ENCODE data around the gene ARFGEF3.

The ARFGEF3 gene

DNA sequence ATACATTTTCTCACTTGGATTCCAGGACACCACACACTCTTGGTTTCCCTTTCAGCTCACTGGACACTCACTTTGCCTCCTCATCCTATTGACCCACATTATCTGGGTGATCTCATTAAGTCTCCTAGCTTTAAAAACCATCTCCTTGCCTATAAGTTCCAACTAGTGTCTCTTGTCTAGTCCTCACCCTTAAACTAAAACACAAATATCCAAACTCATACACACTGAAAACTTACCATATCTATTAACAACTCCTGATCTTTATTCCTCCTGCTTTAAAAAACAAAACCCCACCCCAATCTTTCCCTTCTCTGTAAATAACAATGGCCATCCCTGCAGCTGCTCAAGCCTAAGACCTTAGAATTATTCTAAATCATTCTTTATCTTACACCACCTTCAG lies 212.5 kb downstream of the ARFGEF3 start:
- DNase-seq, result no peak

GRCh38 chr6:138374815-138375214 lies 213.1 kb downstream of the ARFGEF3 start:
- DNase-seq, result no peak

- DNase-seq, result no peak
Measured at GRCh38 chr6:138377042-138377441, 215.3 kb downstream of the ARFGEF3 start.

DNA sequence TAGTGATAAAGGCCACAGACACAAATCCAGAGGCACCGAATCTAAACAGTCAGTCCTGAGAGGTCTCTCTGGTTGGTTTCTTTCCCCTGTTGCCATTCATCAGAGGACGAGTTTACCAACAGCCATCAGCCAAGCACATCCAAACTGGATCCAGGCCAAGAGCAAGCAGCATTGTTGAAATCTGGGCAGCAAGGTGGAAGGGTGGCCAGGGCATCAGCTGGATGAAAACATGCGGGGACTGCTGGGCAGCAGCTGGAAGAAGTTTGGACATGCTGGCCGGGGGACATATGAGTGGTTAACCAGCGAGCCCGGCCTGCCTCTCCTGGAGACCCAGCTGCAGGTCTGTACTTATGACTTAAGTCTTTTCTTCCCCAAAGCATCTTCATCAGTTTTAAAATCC lies 216.1 kb downstream of the ARFGEF3 start, which contains the start of gene SMIM28:
TSS of gene SMIM28 (plus strand) at position 62 of the 400 bp plus-strand sequence. CDS start at position 230, 168 bp downstream.
- DNase-seq, result no peak

DNA sequence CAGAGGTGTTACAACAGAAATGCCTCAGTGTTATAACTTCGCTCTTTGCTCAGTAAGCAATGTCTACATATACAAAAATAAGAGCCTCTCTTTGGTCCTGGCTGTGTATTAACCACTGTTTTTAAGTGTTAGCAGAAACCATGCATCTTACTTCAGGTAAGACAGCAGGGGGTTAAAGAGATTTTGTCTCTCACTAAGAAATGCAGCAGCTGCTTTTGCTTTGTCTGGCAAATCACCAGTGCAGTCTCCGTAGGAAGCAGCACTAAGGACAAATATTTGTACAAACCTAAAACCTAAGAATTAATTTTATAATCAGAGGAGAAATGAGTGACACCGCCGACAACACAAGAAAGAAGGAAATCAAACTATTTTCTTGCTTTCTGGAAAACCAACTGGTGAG lies 216.7 kb downstream of the ARFGEF3 start:
- DNase-seq, result no peak

DNA sequence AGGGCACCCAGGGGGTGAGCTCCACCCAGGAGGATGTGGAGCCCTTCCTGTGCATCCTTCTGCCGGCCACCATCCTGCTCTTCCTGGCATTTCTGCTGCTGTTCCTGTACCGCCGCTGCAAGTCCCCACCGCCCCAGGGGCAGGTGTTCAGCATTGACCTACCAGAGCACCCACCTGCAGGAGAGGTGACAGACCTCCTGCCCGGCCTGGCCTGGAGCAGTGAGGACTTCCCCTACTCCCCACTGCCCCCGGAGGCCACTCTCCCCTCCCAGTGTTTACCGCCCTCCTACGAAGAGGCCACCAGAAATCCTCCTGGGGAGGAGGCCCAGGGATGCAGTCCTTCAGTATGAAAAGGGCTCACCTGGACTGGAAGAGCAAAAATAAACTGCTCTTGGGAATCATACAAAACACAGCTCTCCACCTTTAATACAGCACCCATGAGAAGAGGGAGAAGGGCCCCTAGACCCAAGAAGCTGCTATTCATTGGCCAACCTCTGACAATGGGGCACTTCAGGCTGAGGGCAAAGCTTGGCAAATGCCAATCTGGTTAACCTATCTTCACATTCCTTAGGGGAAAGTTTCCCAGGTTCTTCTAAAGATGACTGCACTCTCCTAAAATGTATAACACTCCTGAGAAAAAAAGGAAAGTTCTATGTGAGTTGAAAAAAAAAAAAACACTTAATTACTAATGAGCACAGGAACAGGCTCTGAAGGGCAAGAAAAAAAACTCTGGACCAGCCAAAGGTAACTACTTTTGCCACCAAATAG lies 220.9 kb downstream of the ARFGEF3 start:
- no peak for DNase-seq

- DNase-seq, result no peak
Measured at GRCh38 chr6:138383776-138384175, 222.0 kb downstream of the ARFGEF3 start.

DNA sequence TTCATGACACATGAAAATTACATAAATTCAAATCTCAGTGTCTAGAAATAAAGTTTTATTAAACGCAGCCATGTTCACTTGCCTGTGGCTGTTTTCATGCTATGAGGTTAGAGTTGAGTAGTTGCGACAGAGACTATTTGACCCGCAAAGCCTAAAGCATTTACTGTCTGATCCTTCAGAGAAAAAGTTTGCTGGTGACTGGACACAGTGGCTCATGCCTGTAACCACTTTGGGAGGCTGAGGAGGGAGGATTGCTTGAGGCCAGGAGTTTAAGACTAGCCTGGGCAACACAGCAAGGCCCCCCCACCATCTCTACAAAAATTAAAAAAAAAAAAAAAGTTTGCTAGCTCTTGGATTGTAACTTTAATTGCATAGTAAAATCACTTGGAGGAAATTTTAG lies 225.2 kb downstream of the ARFGEF3 start:
- no peak for DNase-seq

- no peak for DNase-seq
Measured at GRCh38 chr6:138387577-138388368, 226.0 kb downstream of the ARFGEF3 start.

DNA sequence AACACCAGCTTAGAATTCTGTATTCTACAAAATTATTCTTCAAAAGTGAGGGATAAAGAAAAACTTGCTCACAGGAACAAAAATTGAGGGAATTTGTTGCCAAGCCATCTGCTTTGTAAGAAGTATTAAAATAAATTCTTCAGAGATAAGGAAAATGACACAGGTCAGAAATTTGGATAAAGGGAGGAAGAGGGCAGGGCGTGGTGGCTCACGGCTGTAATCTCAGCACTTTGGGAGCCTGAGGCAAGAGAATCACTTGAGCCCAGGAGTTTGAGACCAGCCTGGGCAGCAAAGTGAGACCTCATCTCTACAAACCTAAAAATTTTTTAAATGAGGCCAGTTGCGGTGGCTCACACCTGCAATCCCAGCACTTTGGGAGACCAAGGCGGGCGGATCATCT lies 227.8 kb downstream of the ARFGEF3 start:
- DNase-seq, result no peak
